ENCODE measurements around the gene ERG28.

The ERG28 gene

GRCh38 chr14:75660238-75660629 is 442 bp downstream of the ERG28 start (continued):
- no peak for TF ChIP-seq PATZ1 (CRISPR knock-in tag; IDR thresholded peaks at IDR 0.05; ENCODE audit: borderline replicate concordance)

- no peak for ATAC-seq
- TF ChIP-seq ESRRG (CRISPR knock-in tag; IDR thresholded peaks at IDR 0.05) (no peak), TSHZ2 (CRISPR knock-in tag; IDR thresholded peaks at IDR 0.05) (no peak), PATZ1 (CRISPR knock-in tag; IDR thresholded peaks at IDR 0.05; ENCODE audit: borderline replicate concordance) (no peak), CSDC2 (CRISPR knock-in tag; IDR thresholded peaks at IDR 0.05) (no peak), ZNF8 (CRISPR knock-in tag; IDR thresholded peaks at IDR 0.05) (no peak), ARNTL (CRISPR knock-in tag; IDR thresholded peaks at IDR 0.05; ENCODE audit: borderline replicate concordance, low read depth) (no peak), TOX (CRISPR knock-in tag; IDR thresholded peaks at IDR 0.05; ENCODE audit: borderline replicate concordance) (no peak), BACH2 (CRISPR knock-in tag; IDR thresholded peaks at IDR 0.05; ENCODE audit: borderline replicate concordance) (no peak), PPARA (CRISPR knock-in tag; IDR thresholded peaks at IDR 0.05; ENCODE audit: borderline replicate concordance) (no peak), RARB (CRISPR knock-in tag; IDR thresholded peaks at IDR 0.05) (no peak), CSRNP3 (CRISPR knock-in tag; IDR thresholded peaks at IDR 0.05) (no peak), ZNF70 (CRISPR knock-in tag; IDR thresholded peaks at IDR 0.05) (no peak), ISL1 (CRISPR knock-in tag; IDR thresholded peaks at IDR 0.05) (no peak), ZFP3 (CRISPR knock-in tag; IDR thresholded peaks at IDR 0.05) (no peak), GLIS3 (CRISPR knock-in tag; IDR thresholded peaks at IDR 0.05) (no peak), POU6F1 (CRISPR knock-in tag; IDR thresholded peaks at IDR 0.05; ENCODE audit: borderline replicate concordance, low read depth) (no peak), ZC3H10 (CRISPR knock-in tag; IDR thresholded peaks at IDR 0.05) (no peak), ZNF565 (CRISPR knock-in tag; conservative IDR thresholded peaks at IDR 0.05; ENCODE audit: low read depth) (no peak), ZFP30 (CRISPR knock-in tag; IDR thresholded peaks at IDR 0.05) (no peak), SNAI2 (CRISPR knock-in tag; IDR thresholded peaks at IDR 0.05) (no peak)
Observed at GRCh38 chr14:75658957-75659356, 1.7 kb downstream of the ERG28 start.

GRCh38 chr14:75657331-75657730 is 3.3 kb downstream of the ERG28 start:
- no peak for TF ChIP-seq ZC3H10 (CRISPR knock-in tag; IDR thresholded peaks at IDR 0.05)
- no peak for TF ChIP-seq ZNF70 (CRISPR knock-in tag; IDR thresholded peaks at IDR 0.05)
- no peak for TF ChIP-seq PPARA (CRISPR knock-in tag; IDR thresholded peaks at IDR 0.05; ENCODE audit: borderline replicate concordance)
- TF ChIP-seq TSHZ2 (CRISPR knock-in tag; IDR thresholded peaks at IDR 0.05), result no peak
- TF ChIP-seq SNAI2 (CRISPR knock-in tag; IDR thresholded peaks at IDR 0.05), result no peak
- TF ChIP-seq ESRRG (CRISPR knock-in tag; IDR thresholded peaks at IDR 0.05), result no peak
- no peak for TF ChIP-seq BACH2 (CRISPR knock-in tag; IDR thresholded peaks at IDR 0.05; ENCODE audit: borderline replicate concordance)
- no peak for ATAC-seq

Data from SK-N-SH treated with all-trans-retinoic acid at 6 μM for 48 hours (cell line).